K562 (cell line): Measurements from ENCODE around the gene REM1. TPM values are rescaled to one million over a fixed set of nuclear protein-coding genes. Genes with fewer than 3 reads are reported as not detected.
A peak's percentile ranks its signal among the peaks of the same experiment; 100 is the strongest.

Experiments used
- ATAC-seq: fragments of 200-7000 bp; cut with Tn5 transposase; 3 replicates; pipeline ENCODE4 v1.9.1; 2020; ENCODE audit warnings: moderate library complexity
- BruUV-seq: library from RNA; stranded (reverse); fragments of 400-500 nt; replicated peaks from 2 replicates; lab custom pipeline; 2021; lab: Mats Ljungman, UMichigan
- CTCF ChIA-PET: fragments of 300-600 bp; formaldehyde crosslinking; extraction: SDS; loops from one replicate; lab custom pipeline; 2021; ENCODE audit warnings: low intra/inter-chr PET ratio; lab: Yijun Ruan, JAX
- POLR2A ChIA-PET: fragments of 300-600, 350-650 bp; sonication (Branson Sonifier 250); formaldehyde crosslinking; extraction: SDS; loops from one replicate; lab custom pipeline; 2021; ENCODE audit warnings: antibody characterized with exemption, inconsistent platforms; lab: Yijun Ruan, JAX
- DNase-seq, 4 experiments: peaks; one replicate each; pipeline versions ENCODE4 v3.0.0 to v3.0.0-alpha.2; 2011 to 2018; ENCODE audit warnings: low spot score in 3 of 4, mixed read lengths in 3 of 4; ENCODE audit errors: extremely low read depth in 1 of 4
- FAIRE-seq: peaks from 2 replicates; lab custom pipeline; 2011; peaks lifted over from hg19 to GRCh38; lab: Jason Lieb, UNC
- H2AFZ ChIP-seq: 2 replicates; pipeline ENCODE4 v1.6.0; 2011; ENCODE audit warnings: low read depth, low read length, control low read depth, inconsistent platforms
- H3K27ac ChIP-seq: fragments of 200-600 bp; 3 replicates; pipeline ENCODE4 v1.8.0; 2011; ENCODE audit warnings: low read depth, mild to moderate bottlenecking, control low read depth, inconsistent platforms, low read length, moderate library complexity, mixed read lengths; ENCODE audit errors: extremely low read depth
- H3K27me3 ChIP-seq, 2 experiments: fragments of 300-600 bp in 1 of 2; 2 replicates in 1 of 2; 3 replicates in 1 of 2; pipeline versions ENCODE4 v1.6.0 to v1.8.0; 2011; ENCODE audit warnings: inconsistent platforms in 2 of 2, low read length in 2 of 2, mild to moderate bottlenecking in 1 of 2, mixed read lengths in 1 of 2, moderate library complexity in 1 of 2; ENCODE audit not compliant: control insufficient read depth in 2 of 2, insufficient read depth in 2 of 2
- H3K36me3 ChIP-seq: fragments of 300-600 bp; 3 replicates; pipeline ENCODE4 v1.8.0; 2011; ENCODE audit warnings: mild to moderate bottlenecking, low read length, inconsistent platforms; ENCODE audit not compliant: control insufficient read depth, insufficient read depth
- H3K4me1 ChIP-seq, 2 experiments: fragments of 200-600 bp in 1 of 2; replicated peaks in 1 of 2; 2 replicates in 1 of 2; 3 replicates in 1 of 2; pipeline versions ENCODE4 v1.5.1 to v1.8.0; 2011; ENCODE audit warnings: inconsistent platforms in 2 of 2, low read length in 2 of 2, mild to moderate bottlenecking in 1 of 2, mixed read lengths in 1 of 2, moderate library complexity in 1 of 2; ENCODE audit not compliant: control insufficient read depth in 2 of 2, insufficient read depth in 2 of 2
- H3K4me2 ChIP-seq: 2 replicates; pipeline ENCODE4 v1.6.1; 2011; ENCODE audit warnings: low read length, control low read depth, inconsistent platforms, mixed read lengths; ENCODE audit not compliant: insufficient read depth
- H3K4me3 ChIP-seq: fragments of 200-600 bp; sonication (generic), shearing (Covaris generic); 2 replicates; pipeline ENCODE4 v1.5.1; 2016; ENCODE audit warnings: control low read depth, inconsistent platforms
- H3K79me2 ChIP-seq: fragments of 200-600 bp; 3 replicates; pipeline ENCODE4 v1.8.0; 2011; ENCODE audit warnings: low read length, inconsistent platforms; ENCODE audit not compliant: control insufficient read depth, insufficient read depth
- H3K9ac ChIP-seq, 2 experiments: 2 replicates each; pipeline versions ENCODE4 v1.6.0 to v1.6.1; 2011; ENCODE audit warnings: low read depth in 2 of 2, low read length in 2 of 2, control low read depth in 1 of 2, inconsistent platforms in 1 of 2, mild to moderate bottlenecking in 1 of 2, mixed read lengths in 1 of 2; ENCODE audit not compliant: insufficient read depth in 1 of 2
- H3K9me1 ChIP-seq: one replicate; pipeline ENCODE4 v1.6.0; 2011; ENCODE audit warnings: inconsistent platforms, mild to moderate bottlenecking, low read length, moderate library complexity; ENCODE audit not compliant: control insufficient read depth, insufficient read depth
- H3K9me3 ChIP-seq: replicated peaks from 2 replicates; pipeline ENCODE4 v1.5.1; 2011; ENCODE audit warnings: low read depth, low read length, inconsistent platforms; ENCODE audit not compliant: control insufficient read depth, insufficient read depth
- H4K20me1 ChIP-seq: replicated peaks from 2 replicates; pipeline ENCODE4 v1.6.1; 2011; ENCODE audit warnings: low read length, inconsistent platforms, mixed read lengths; ENCODE audit not compliant: control insufficient read depth, insufficient read depth
- ARNT ChIP-seq, 2 experiments: fragments of 450-650 bp; IDR thresholded peaks; 2 replicates each; pipeline ENCODE4 v1.6.1; 2016; ENCODE audit warnings: mild to moderate bottlenecking in 1 of 2
- CBFA2T2 ChIP-seq: fragments of 450-650 bp; conservative IDR thresholded peaks from 2 replicates; pipeline ENCODE4 v1.6.1; 2017; ENCODE audit warnings: mild to moderate bottlenecking
- KLF6 ChIP-seq: fragments of 250-450 bp; sonication (Bioruptor Pico); IDR thresholded peaks from 2 replicates; pipeline ENCODE4 v1.4.0; 2020; ENCODE audit warnings: mild to moderate bottlenecking, moderate library complexity, borderline replicate concordance
- NELFE ChIP-seq: IDR thresholded peaks from 2 replicates; pipeline ENCODE4 v1.6.1; 2011; ENCODE audit warnings: mild to moderate bottlenecking; ENCODE audit not compliant: insufficient read depth, insufficient read length
- POLR3A ChIP-seq: IDR thresholded peaks from 2 replicates; pipeline ENCODE4 v1.6.1; 2011; ENCODE audit warnings: borderline replicate concordance, mild to moderate bottlenecking, moderate library complexity; ENCODE audit not compliant: insufficient read length, insufficient read depth; ENCODE audit errors: extremely low read depth
- RFX1 ChIP-seq: fragments of 450-650 bp; IDR thresholded peaks from 2 replicates; pipeline ENCODE4 v1.6.1; 2016; ENCODE audit warnings: mild to moderate bottlenecking, moderate library complexity
- TAF1 ChIP-seq: IDR thresholded peaks from 2 replicates; pipeline ENCODE4 v1.6.1; 2011; ENCODE audit warnings: mild to moderate bottlenecking, low read length, moderate library complexity; ENCODE audit not compliant: insufficient read depth, control insufficient read depth, severe bottlenecking; ENCODE audit errors: extremely low read depth
- ZNF133 ChIP-seq: fragments of 250-450 bp; sonication (Bioruptor Pico); IDR thresholded peaks from 2 replicates; pipeline ENCODE4 v1.4.0; 2020; ENCODE audit warnings: mild to moderate bottlenecking
- WGBS: fragments of 100-300 bp; shearing (Covaris generic); methylation state at CpG from one replicate; pipeline ENCODE4 v1.1.6; 2016; ENCODE audit warnings: low coverage, mixed read lengths; ENCODE audit not compliant: insufficient coverage; ENCODE audit errors: missing lambda C conversion rate; 5-methylcytosine and 5-hydroxymethylcytosine counted together
- in situ Hi-C: fragments of 300-500 bp; cut with MboI; formaldehyde crosslinking; loops from 4 replicates; pipeline ENCODE4 v1.15.0; 2018; ENCODE audit warnings: inconsistent platforms, mixed read lengths
- intact Hi-C: fragments of 100-400 bp; cut with micrococcal nuclease; formaldehyde crosslinking; loops from 2 replicates; pipeline ENCODE4 v1.14.2; 2022
- polyA plus RNA-seq, 8 experiments: library from polyadenylated mRNA; depleted of rRNA in 4 of 8; stranded (reverse) in 5 of 8; unstranded in 3 of 8; fragments of >200 nt; fragmentation: Nextera tagmentation in 2 of 8; fragmentation: Illumina TruSeq in 1 of 8; extraction: Ambion mirVana in 2 of 8; extraction: Trizol in 1 of 8; gene quantifications; 2 replicates each; pipeline versions ENCODE4 v1.2.1 to v1.2.3, GENCODE V29; 2011 to 2014; ENCODE audit warnings: inconsistent platforms in 1 of 8, missing spikeins in 1 of 8
- total RNA-seq, 7 experiments: library from RNA; depleted of rRNA in 6 of 7; stranded (reverse); fragments of >200 nt in 6 of 7; fragmentation: Illumina TruSeq in 2 of 7; extraction: Trizol in 2 of 7; gene quantifications; 2 replicates each; pipeline versions ENCODE4 v1.2.1 to v1.2.3, GENCODE V29; 2011 to 2021; ENCODE audit warnings: low replicate concordance in 1 of 7
- TF ChIP-seq, protein P1 (sequence below): fragments of 250-450 bp; sonication (Bioruptor Pico); IDR thresholded peaks from 2 replicates; pipeline ENCODE4 v1.5.0; 2020; ENCODE audit warnings: mild to moderate bottlenecking
- TF ChIP-seq, protein P2 (sequence below): fragments of 450-650 bp; IDR thresholded peaks from 2 replicates; pipeline ENCODE4 v1.6.1; 2016; ENCODE audit warnings: antibody characterized with exemption
- TF ChIP-seq, protein P3 (sequence below): fragments of 250-450 bp; sonication (Bioruptor Pico); IDR thresholded peaks from 2 replicates; pipeline ENCODE4 v1.5.0; 2021
- TF ChIP-seq, protein P4 (sequence below), 2 experiments: fragments of 450-650 bp; IDR thresholded peaks; 2 replicates each; pipeline ENCODE4 v1.6.1; 2018; ENCODE audit warnings: mild to moderate bottlenecking in 2 of 2, low read depth in 1 of 2; ENCODE audit not compliant: partially characterized antibody in 2 of 2

REM1 gene
- total and polyA plus RNA-seq, 9 of the 15 experiments (the other 6 are each of a cell fraction or from before 2014, with no cell fraction given), result not detected

DNA sequence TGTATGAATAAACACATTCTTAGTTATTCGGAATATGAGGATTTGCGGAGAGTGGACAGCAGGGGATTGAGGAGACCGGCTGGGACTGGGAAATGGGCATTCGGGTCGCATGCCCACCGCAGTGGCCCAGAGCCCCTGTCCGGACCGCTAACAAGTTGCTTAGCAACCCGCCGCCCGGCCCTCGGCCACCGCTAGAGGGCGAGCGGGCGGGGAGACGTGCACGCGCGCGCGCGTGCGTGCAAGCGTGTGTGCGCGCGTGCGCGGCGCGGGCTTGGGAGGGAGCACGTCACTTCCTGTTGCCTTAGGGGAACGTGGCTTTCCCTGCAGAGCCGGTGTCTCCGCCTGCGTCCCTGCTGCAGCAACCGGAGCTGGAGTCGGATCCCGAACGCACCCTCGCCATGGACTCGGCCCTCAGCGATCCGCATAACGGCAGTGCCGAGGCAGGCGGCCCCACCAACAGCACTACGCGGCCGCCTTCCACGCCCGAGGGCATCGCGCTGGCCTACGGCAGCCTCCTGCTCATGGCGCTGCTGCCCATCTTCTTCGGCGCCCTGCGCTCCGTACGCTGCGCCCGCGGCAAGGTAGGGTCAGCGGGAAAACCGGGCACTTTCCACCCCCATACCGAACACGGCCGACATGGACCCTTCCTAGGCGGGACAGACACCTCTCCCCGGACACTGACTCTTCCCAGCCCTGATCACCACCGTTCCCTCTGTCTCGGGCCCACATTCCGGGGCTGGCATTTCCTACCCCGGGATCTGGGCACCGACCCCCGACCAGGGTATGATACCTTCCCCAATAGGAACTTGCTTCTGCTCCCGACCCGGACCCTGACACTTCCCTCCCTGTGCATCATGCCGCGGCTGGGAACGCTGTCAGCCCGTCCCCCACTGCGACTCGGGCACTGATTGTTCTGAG, 39.3 kb downstream of the REM1 start, which contains the start of gene HM13:
Gene HM13, plus strand, starts transcription at position 289 of the 918 bp plus-strand sequence. Its CDS starts 110 bp downstream, at position 399.
- Histone ChIP-seq H3K4me1 (peaks cover 17 to 18% of the 10 kb centered on the region in 2 experiments; a peak in 4 of 5 replicates), H3K9ac (peak within 1 kb of the TSS; percentile 96 to 98), H3K9me1 (no peaks in the 10 kb centered on the region), H4K20me1 (peaks cover 14% of the 10 kb centered on the region; the same call in 1 of the 2 replicates), H3K4me2 (peak within 1 kb of the TSS; percentile 87), H3K27me3 (no peaks in the 10 kb centered on the region), H3K36me3 (peaks cover 31% of the 10 kb centered on the region), H3K4me3 (peak within 1 kb of the TSS; percentile 99), H2AFZ (peak within 1 kb of the TSS; percentile 99), H3K79me2 (peaks cover 43% of the 10 kb centered on the region), H3K27ac (peak within 1 kb of the TSS; percentile 96), H3K9me3 (no peaks in the 10 kb centered on the region)
- peak; percentile 90 for ATAC-seq
- no TSS peak for BruUV-seq
- intact Hi-C loops (no loop called here), in situ Hi-C loops (no loop called here)
- WGBS, result under 1% methylated on average over 74 of the region's 86 CpGs
- CTCF ChIA-PET, result no interaction called here
- FAIRE-seq, result peak; percentile 94
- DNase-seq, result peak; percentile 96 to 97 (median 96)
- POLR2A ChIA-PET, result interaction anchor here (0.6 to 1.0 kb wide), 2 partner anchors 25 to 91 kb away, joined by 3 to 5 read pairs; partner anchors contain the start of gene ID1
- no peak for TF ChIP-seq ARNT (IDR thresholded peaks at IDR 0.05)
- no peak for TF ChIP-seq ZNF133 (CRISPR knock-in tag)
- TF ChIP-seq, protein P1, sequence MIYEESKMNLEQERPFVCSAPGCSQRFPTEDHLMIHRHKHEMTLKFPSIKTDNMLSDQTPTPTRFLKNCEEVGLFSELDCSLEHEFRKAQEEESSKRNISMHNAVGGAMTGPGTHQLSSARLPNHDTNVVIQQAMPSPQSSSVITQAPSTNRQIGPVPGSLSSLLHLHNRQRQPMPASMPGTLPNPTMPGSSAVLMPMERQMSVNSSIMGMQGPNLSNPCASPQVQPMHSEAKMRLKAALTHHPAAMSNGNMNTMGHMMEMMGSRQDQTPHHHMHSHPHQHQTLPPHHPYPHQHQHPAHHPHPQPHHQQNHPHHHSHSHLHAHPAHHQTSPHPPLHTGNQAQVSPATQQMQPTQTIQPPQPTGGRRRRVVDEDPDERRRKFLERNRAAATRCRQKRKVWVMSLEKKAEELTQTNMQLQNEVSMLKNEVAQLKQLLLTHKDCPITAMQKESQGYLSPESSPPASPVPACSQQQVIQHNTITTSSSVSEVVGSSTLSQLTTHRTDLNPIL (CRISPR knock-in tag), result no peak
- TF ChIP-seq, protein P2, sequence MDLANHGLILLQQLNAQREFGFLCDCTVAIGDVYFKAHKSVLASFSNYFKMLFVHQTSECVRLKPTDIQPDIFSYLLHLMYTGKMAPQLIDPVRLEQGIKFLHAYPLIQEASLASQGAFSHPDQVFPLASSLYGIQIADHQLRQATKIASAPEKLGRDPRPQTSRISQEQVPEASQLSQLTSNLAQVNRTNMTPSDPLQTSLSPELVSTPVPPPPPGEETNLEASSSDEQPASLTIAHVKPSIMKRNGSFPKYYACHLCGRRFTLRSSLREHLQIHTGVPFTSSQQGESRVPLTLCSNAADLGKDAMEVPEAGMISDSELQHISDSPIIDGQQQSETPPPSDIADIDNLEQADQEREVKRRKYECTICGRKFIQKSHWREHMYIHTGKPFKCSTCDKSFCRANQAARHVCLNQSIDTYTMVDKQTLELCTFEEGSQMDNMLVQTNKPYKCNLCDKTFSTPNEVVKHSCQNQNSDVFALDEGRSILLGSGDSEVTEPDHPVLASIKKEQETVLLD, result 0 out of 2 replicates have a peak, but pooled peaks have one; percentile 47
- peak; percentile 65 for TF ChIP-seq TAF1
- TF ChIP-seq, protein P3, sequence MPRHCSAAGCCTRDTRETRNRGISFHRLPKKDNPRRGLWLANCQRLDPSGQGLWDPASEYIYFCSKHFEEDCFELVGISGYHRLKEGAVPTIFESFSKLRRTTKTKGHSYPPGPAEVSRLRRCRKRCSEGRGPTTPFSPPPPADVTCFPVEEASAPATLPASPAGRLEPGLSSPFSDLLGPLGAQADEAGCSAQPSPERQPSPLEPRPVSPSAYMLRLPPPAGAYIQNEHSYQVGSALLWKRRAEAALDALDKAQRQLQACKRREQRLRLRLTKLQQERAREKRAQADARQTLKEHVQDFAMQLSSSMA (CRISPR knock-in tag), result no peak
- TF ChIP-seq KLF6 (CRISPR knock-in tag), result peak; percentile 41; the same call in 1 of the 2 replicates
- TF ChIP-seq RFX1, result peak; percentile 95
- TF ChIP-seq NELFE, result no peak
- TF ChIP-seq CBFA2T2, result no peak
- TF ChIP-seq POLR3A, result no peak
- TF ChIP-seq, protein P4, sequence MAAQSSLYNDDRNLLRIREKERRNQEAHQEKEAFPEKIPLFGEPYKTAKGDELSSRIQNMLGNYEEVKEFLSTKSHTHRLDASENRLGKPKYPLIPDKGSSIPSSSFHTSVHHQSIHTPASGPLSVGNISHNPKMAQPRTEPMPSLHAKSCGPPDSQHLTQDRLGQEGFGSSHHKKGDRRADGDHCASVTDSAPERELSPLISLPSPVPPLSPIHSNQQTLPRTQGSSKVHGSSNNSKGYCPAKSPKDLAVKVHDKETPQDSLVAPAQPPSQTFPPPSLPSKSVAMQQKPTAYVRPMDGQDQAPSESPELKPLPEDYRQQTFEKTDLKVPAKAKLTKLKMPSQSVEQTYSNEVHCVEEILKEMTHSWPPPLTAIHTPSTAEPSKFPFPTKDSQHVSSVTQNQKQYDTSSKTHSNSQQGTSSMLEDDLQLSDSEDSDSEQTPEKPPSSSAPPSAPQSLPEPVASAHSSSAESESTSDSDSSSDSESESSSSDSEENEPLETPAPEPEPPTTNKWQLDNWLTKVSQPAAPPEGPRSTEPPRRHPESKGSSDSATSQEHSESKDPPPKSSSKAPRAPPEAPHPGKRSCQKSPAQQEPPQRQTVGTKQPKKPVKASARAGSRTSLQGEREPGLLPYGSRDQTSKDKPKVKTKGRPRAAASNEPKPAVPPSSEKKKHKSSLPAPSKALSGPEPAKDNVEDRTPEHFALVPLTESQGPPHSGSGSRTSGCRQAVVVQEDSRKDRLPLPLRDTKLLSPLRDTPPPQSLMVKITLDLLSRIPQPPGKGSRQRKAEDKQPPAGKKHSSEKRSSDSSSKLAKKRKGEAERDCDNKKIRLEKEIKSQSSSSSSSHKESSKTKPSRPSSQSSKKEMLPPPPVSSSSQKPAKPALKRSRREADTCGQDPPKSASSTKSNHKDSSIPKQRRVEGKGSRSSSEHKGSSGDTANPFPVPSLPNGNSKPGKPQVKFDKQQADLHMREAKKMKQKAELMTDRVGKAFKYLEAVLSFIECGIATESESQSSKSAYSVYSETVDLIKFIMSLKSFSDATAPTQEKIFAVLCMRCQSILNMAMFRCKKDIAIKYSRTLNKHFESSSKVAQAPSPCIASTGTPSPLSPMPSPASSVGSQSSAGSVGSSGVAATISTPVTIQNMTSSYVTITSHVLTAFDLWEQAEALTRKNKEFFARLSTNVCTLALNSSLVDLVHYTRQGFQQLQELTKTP (IDR thresholded peaks at IDR 0.05; ENCODE audit: low read depth in 1 of 2, partially characterized antibody in 2 of 2), result no peak
